IMR-90 (cell line): ENCODE data around the gene HJURP.

Experiments
- CEBPB ChIP-seq: IDR thresholded peaks from 2 replicates; pipeline ENCODE4 v1.6.1; 2012; ENCODE audit warnings: low read depth, low read length, improper control_type of control experiment
- CHD1 ChIP-seq: IDR thresholded peaks from 2 replicates; pipeline ENCODE4 v1.6.1; 2012; ENCODE audit warnings: low read depth, low read length, improper control_type of control experiment
- MAFK ChIP-seq: IDR thresholded peaks from 2 replicates; pipeline ENCODE4 v1.6.1; 2012; ENCODE audit warnings: low read depth, low read length, improper control_type of control experiment
- MXI1 ChIP-seq: IDR thresholded peaks from 2 replicates; pipeline ENCODE4 v1.6.1; 2012; ENCODE audit warnings: low read depth, mild to moderate bottlenecking, low read length, moderate library complexity, borderline replicate concordance
- NFE2L2 ChIP-seq: fragments of 150-350 bp; IDR thresholded peaks from 2 replicates; pipeline ENCODE4 v1.6.1; 2016; ENCODE audit warnings: low read depth, mild to moderate bottlenecking, low read length
- POLR2A ChIP-seq: IDR thresholded peaks from 2 replicates; pipeline ENCODE4 v1.6.1; 2012; ENCODE audit warnings: mild to moderate bottlenecking, low read depth, low read length
- RAD21 ChIP-seq: IDR thresholded peaks from 2 replicates; pipeline ENCODE4 v1.6.1; 2012; ENCODE audit warnings: low read length, improper control_type of control experiment
- SMC3 ChIP-seq: fragments of 150-350 bp; IDR thresholded peaks from 2 replicates; pipeline ENCODE4 v1.6.1; 2016; ENCODE audit warnings: low read depth, mild to moderate bottlenecking, antibody characterized with exemption, low read length, moderate library complexity
- TF ChIP-seq, protein P1 (sequence below): conservative IDR thresholded peaks from 2 replicates; pipeline ENCODE4 v1.5.1; 2012; ENCODE audit warnings: mild to moderate bottlenecking, low read depth, low read length, improper control_type of control experiment

DNA sequence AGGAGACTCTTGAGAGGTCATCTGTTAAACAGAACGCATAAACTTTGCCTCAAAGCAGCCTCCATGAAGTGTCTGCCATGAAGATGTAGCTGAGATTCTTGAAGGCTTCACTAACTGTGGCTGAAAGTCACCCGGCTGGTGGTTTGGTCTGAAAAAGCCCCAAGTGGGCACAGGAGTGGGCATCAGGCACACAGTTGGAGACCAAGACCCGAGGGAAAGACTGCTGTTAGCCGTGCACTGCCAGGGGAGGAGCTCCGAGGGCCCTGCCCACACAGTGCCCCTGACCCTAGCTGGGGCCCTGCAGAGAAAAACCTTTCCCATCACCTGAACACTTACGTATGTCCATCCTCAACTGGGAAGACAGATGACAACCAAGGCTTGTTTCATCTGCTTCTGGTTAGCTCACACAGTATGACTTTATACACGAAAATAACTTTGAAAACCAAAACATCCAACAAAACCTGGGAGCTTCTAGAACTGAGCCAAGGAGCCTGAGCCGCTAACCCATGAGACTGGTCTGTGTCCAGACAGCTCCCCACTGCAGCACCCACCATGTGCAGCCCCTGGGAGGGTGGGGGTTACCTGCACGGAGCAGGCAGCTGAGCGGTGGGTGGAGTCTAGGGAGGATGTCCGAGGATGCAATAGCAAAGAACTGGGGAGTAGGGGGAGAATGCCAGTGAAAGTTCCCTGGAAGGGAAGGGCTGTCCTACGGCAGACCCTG, 15.4 kb downstream of the HJURP start:
- TF ChIP-seq, protein P1, sequence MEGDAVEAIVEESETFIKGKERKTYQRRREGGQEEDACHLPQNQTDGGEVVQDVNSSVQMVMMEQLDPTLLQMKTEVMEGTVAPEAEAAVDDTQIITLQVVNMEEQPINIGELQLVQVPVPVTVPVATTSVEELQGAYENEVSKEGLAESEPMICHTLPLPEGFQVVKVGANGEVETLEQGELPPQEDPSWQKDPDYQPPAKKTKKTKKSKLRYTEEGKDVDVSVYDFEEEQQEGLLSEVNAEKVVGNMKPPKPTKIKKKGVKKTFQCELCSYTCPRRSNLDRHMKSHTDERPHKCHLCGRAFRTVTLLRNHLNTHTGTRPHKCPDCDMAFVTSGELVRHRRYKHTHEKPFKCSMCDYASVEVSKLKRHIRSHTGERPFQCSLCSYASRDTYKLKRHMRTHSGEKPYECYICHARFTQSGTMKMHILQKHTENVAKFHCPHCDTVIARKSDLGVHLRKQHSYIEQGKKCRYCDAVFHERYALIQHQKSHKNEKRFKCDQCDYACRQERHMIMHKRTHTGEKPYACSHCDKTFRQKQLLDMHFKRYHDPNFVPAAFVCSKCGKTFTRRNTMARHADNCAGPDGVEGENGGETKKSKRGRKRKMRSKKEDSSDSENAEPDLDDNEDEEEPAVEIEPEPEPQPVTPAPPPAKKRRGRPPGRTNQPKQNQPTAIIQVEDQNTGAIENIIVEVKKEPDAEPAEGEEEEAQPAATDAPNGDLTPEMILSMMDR, result no peak
- TF ChIP-seq MAFK (no peak), RAD21 (no peak), POLR2A (no peak), MXI1 (no peak), CHD1 (no peak), SMC3 (no peak), CEBPB (no peak), NFE2L2 (no peak)
